Panc1 (cell line): ENCODE data around the gene ADGRF1. TPM values are rescaled to one million over a fixed set of nuclear protein-coding genes. Genes with fewer than 3 reads are reported as not detected.
A peak's percentile ranks its signal among the peaks of the same experiment; 100 is the strongest.

Source experiments
- ATAC-seq: fragments of 200-7000 bp; cut with Tn5 transposase; 2 replicates; pipeline ENCODE4 v1.9.1; 2020; ENCODE audit warnings: mild to moderate bottlenecking, moderate library complexity
- BruUV-seq: library from RNA; stranded (reverse); fragments of 400-500 nt; replicated peaks from 2 replicates; lab custom pipeline; 2021; lab: Mats Ljungman, UMichigan
- CTCF ChIA-PET: fragments of 300-600 bp; sonication (Branson Sonifier 250); formaldehyde crosslinking; loops from one replicate; lab custom pipeline; 2022; ENCODE audit warnings: antibody characterized with exemption; lab: Charles Lee
- POLR2A ChIA-PET: fragments of 300-600 bp; sonication (Branson Sonifier 250); formaldehyde crosslinking; loops from one replicate; lab custom pipeline; 2022; ENCODE audit warnings: antibody characterized with exemption; lab: Charles Lee
- DNase-seq: peaks from one replicate; pipeline ENCODE4 v3.0.0-alpha.2; 2010; ENCODE audit warnings: low read depth, low spot score
- H3K27ac ChIP-seq: 2 replicates; pipeline ENCODE4 v1.5.1; 2011; ENCODE audit warnings: mild to moderate bottlenecking, low read length, inconsistent platforms
- H3K27me3 ChIP-seq: fragments of 200-500 bp; sonication (Bioruptor generic); 2 replicates; pipeline ENCODE4 v1.6.0; 2014; ENCODE audit warnings: low read length, inconsistent platforms; ENCODE audit not compliant: control insufficient read depth, insufficient read depth
- H3K36me3 ChIP-seq: fragments of 200-500 bp; sonication (Bioruptor generic); 2 replicates; pipeline ENCODE4 v1.5.1; 2014; ENCODE audit warnings: inconsistent platforms, mild to moderate bottlenecking, low read length, moderate library complexity; ENCODE audit not compliant: control insufficient read depth, insufficient read depth
- H3K4me1 ChIP-seq: 2 replicates; pipeline ENCODE4 v1.5.1; 2011; ENCODE audit warnings: inconsistent platforms, mild to moderate bottlenecking, low read length, moderate library complexity; ENCODE audit not compliant: control insufficient read depth, insufficient read depth
- H3K4me3 ChIP-seq, 2 experiments: 2 replicates each; pipeline ENCODE4 v1.5.1; 2011 to 2012; ENCODE audit warnings: low read depth in 2 of 2, low read length in 2 of 2, mild to moderate bottlenecking in 2 of 2, inconsistent platforms in 1 of 2, moderate library complexity in 1 of 2
- H3K9me3 ChIP-seq: fragments of 200-500 bp; sonication (Bioruptor generic); 2 replicates; pipeline ENCODE4 v1.5.1; 2014; ENCODE audit warnings: low read depth, mild to moderate bottlenecking, inconsistent platforms, low read length, moderate library complexity; ENCODE audit not compliant: control insufficient read depth, insufficient read depth
- POLR2AphosphoS5 ChIP-seq: IDR thresholded peaks from 2 replicates; pipeline ENCODE4 v1.6.1; 2012; ENCODE audit warnings: mild to moderate bottlenecking, low read depth, low read length, moderate library complexity
- SIN3A ChIP-seq: IDR thresholded peaks from 2 replicates; pipeline ENCODE4 v1.6.1; 2012; ENCODE audit warnings: low read depth, mild to moderate bottlenecking, low read length, moderate library complexity, borderline replicate concordance; ENCODE audit not compliant: insufficient read depth
- TCF7L2 ChIP-seq: IDR thresholded peaks from 2 replicates; pipeline ENCODE4 v1.6.1; 2011; ENCODE audit warnings: mild to moderate bottlenecking, low read depth, low read length, inconsistent platforms
- in situ Hi-C: cut with HindIII; loops from 2 replicates; pipeline ENCODE4 v1.10.0; 2016; ENCODE audit warnings: low sequenced_read_pairs, low pct_unique_long_range_greater_than_20kb
- intact Hi-C: fragments of 100-400 bp; cut with micrococcal nuclease; formaldehyde crosslinking; loops from one replicate; pipeline ENCODE4 v1.10.0; 2022; ENCODE audit not compliant: unreplicated experiment
- total RNA-seq: library from RNA; stranded (reverse); gene quantifications from one replicate; pipeline ENCODE4 v1.2.1, GENCODE V29; 2021; ENCODE audit not compliant: unreplicated experiment
- TF ChIP-seq, protein P1 (sequence below), 2 experiments: IDR thresholded peaks; 2 replicates each; pipeline ENCODE4 v1.6.1; 2011 to 2012; ENCODE audit warnings: low read depth in 2 of 2, control low read depth in 1 of 2, low read length in 1 of 2, mild to moderate bottlenecking in 1 of 2, moderate library complexity in 1 of 2; ENCODE audit not compliant: insufficient read depth in 1 of 2
- TF ChIP-seq, protein P2 (sequence below): fragments of 450-650 bp; IDR thresholded peaks from 2 replicates; pipeline ENCODE4 v1.5.1; 2017; ENCODE audit warnings: mild to moderate bottlenecking

The ADGRF1 gene
- total RNA-seq, 1 experiment from 2014 or later = 0.95 TPM

DNA sequence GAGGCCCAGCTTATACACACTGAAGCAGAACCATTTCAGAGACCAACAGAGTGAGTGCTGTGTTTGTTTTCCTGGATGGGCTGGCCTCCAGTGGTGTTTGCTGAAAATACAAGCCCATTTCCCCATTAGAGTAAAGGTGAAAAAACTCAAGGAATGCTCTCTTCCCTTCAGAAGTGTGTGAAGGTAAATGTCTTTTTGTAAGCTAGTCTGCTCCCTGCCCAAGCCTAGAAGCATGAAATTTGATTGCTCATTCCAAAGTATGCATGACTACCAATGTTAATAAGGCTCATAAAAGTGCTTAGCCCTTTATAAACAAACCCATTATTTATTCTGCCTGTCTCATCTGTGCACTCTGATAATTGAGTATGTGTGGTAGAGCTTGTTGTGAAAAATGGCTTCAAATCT lies 59.1 kb downstream of the ADGRF1 start:
- H3K9me3 ChIP-seq = no peaks in the 10 kb centered on the region
- DNase-seq (peak; percentile 51), ATAC-seq (peak; percentile 90)
- in situ Hi-C loops (no loop called here), intact Hi-C loops (no loop called here)
- no peak overlapping the region for H3K27ac ChIP-seq
- no peak overlapping the region for H3K4me3 ChIP-seq
- no TSS peak for BruUV-seq
- H3K27me3 ChIP-seq = no peaks in the 10 kb centered on the region
- CTCF ChIA-PET = no interaction called here
- H3K4me1 ChIP-seq = no peaks in the 10 kb centered on the region; the same call in 1 of the 2 replicates
- TF ChIP-seq POLR2AphosphoS5 = no peak
- TF ChIP-seq, protein P1, sequence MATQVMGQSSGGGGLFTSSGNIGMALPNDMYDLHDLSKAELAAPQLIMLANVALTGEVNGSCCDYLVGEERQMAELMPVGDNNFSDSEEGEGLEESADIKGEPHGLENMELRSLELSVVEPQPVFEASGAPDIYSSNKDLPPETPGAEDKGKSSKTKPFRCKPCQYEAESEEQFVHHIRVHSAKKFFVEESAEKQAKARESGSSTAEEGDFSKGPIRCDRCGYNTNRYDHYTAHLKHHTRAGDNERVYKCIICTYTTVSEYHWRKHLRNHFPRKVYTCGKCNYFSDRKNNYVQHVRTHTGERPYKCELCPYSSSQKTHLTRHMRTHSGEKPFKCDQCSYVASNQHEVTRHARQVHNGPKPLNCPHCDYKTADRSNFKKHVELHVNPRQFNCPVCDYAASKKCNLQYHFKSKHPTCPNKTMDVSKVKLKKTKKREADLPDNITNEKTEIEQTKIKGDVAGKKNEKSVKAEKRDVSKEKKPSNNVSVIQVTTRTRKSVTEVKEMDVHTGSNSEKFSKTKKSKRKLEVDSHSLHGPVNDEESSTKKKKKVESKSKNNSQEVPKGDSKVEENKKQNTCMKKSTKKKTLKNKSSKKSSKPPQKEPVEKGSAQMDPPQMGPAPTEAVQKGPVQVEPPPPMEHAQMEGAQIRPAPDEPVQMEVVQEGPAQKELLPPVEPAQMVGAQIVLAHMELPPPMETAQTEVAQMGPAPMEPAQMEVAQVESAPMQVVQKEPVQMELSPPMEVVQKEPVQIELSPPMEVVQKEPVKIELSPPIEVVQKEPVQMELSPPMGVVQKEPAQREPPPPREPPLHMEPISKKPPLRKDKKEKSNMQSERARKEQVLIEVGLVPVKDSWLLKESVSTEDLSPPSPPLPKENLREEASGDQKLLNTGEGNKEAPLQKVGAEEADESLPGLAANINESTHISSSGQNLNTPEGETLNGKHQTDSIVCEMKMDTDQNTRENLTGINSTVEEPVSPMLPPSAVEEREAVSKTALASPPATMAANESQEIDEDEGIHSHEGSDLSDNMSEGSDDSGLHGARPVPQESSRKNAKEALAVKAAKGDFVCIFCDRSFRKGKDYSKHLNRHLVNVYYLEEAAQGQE (IDR thresholded peaks at IDR 0.05; ENCODE audit: insufficient read depth in 1 of 2, low read depth in 2 of 2, low read length in 1 of 2) = no peak
- TF ChIP-seq, protein P2, sequence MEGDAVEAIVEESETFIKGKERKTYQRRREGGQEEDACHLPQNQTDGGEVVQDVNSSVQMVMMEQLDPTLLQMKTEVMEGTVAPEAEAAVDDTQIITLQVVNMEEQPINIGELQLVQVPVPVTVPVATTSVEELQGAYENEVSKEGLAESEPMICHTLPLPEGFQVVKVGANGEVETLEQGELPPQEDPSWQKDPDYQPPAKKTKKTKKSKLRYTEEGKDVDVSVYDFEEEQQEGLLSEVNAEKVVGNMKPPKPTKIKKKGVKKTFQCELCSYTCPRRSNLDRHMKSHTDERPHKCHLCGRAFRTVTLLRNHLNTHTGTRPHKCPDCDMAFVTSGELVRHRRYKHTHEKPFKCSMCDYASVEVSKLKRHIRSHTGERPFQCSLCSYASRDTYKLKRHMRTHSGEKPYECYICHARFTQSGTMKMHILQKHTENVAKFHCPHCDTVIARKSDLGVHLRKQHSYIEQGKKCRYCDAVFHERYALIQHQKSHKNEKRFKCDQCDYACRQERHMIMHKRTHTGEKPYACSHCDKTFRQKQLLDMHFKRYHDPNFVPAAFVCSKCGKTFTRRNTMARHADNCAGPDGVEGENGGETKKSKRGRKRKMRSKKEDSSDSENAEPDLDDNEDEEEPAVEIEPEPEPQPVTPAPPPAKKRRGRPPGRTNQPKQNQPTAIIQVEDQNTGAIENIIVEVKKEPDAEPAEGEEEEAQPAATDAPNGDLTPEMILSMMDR = peak; percentile 11; the same call in 1 of the 2 replicates
- TF ChIP-seq SIN3A = no peak
- H3K36me3 ChIP-seq = no peaks in the 10 kb centered on the region
- POLR2A ChIA-PET = no interaction called here

DNA sequence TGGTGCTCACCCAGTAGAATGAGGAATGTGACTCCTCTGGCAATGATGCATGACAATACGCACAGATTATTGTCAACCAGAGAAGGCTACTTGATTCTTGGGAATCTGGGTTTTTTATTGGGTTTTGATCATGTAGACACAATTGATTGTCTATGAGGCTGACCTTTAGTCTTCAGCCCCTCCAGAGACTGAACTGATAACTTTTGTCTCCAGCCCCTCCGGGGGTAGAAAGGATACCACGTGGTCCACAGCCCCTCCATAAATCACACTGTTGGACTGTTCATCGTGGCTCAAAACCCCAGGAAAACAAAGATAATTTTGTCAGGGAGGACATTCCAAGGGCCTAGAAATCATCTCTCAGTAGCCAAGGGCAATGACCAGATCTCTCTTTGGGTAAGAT lies 62.9 kb downstream of the ADGRF1 start:
- no TSS peak for BruUV-seq
- Histone ChIP-seq H3K9me3 (no peaks in the 10 kb centered on the region), H3K36me3 (no peaks in the 10 kb centered on the region), H3K27ac (no peak overlapping the region), H3K27me3 (no peaks in the 10 kb centered on the region), H3K4me3 (no peak overlapping the region), H3K4me1 (no peaks in the 10 kb centered on the region; the same call in 1 of the 2 replicates)
- DNase-seq = no peak
- ChIA-PET POLR2A (no interaction called here), CTCF (no interaction called here)
- TF ChIP-seq, protein P1 (IDR thresholded peaks at IDR 0.05; ENCODE audit: insufficient read depth in 1 of 2, low read depth in 2 of 2, low read length in 1 of 2) = no peak
- TF ChIP-seq POLR2AphosphoS5 (no peak), SIN3A (no peak), TCF7L2 (no peak)
- TF ChIP-seq, protein P2 = no peak
- ATAC-seq = no peak
- in situ Hi-C loops = no loop called here
- intact Hi-C loops = no loop called here
